K562 (cell line): ENCODE data around the gene ZKSCAN3. TPM values are rescaled to one million over a fixed set of nuclear protein-coding genes. Genes with fewer than 3 reads are reported as not detected.

ENCODE experiments used
- ARID1B ChIP-seq: fragments of 450-650 bp; IDR thresholded peaks from 2 replicates; pipeline ENCODE4 v1.6.1; 2016; ENCODE audit warnings: antibody characterized with exemption, mild to moderate bottlenecking, inconsistent platforms
- ATF3 ChIP-seq, 2 experiments: fragments of 450-650 bp in 1 of 2; sonication (generic) in 1 of 2; formaldehyde crosslinking in 1 of 2; IDR thresholded peaks in 1 of 2; conservative IDR thresholded peaks in 1 of 2; 2 replicates each; pipeline versions ENCODE4 v1.6.1 to v1.8.1; 2016 to 2023; ENCODE audit warnings: mild to moderate bottlenecking in 2 of 2, moderate library complexity in 2 of 2, inconsistent platforms in 1 of 2, missing genetic modification reagents in 1 of 2
- CREBBP ChIP-seq: IDR thresholded peaks from one replicate; pipeline ENCODE4 v1.6.1; 2012; ENCODE audit warnings: low read depth, mild to moderate bottlenecking, control low read depth, inconsistent platforms, low read length
- E2F8 ChIP-seq: fragments of 450-650 bp; IDR thresholded peaks from 2 replicates; pipeline ENCODE4 v1.7.1; 2018; ENCODE audit warnings: mild to moderate bottlenecking, low read depth; ENCODE audit not compliant: partially characterized antibody
- KDM2B ChIP-seq: fragments of 250-450 bp; sonication (Bioruptor Pico); IDR thresholded peaks from 2 replicates; pipeline ENCODE4 v1.8.0; 2021; ENCODE audit warnings: mild to moderate bottlenecking, moderate library complexity
- NCOR1 ChIP-seq: fragments of 450-650 bp; IDR thresholded peaks from 2 replicates; pipeline ENCODE4 v1.6.1; 2016; ENCODE audit warnings: mild to moderate bottlenecking, moderate library complexity
- RBM15 ChIP-seq: fragments of 200-400 bp; formaldehyde crosslinking; IDR thresholded peaks from 2 replicates; pipeline ENCODE4 v1.6.1; 2018; ENCODE audit warnings: mild to moderate bottlenecking, low read length, moderate library complexity; ENCODE audit not compliant: insufficient read depth
- SMARCA4 ChIP-seq: fragments of 450-650 bp; IDR thresholded peaks from 2 replicates; pipeline ENCODE4 v1.6.1; 2016
- SRSF9 ChIP-seq: fragments of 200-400 bp; formaldehyde crosslinking; IDR thresholded peaks from 2 replicates; pipeline ENCODE4 v1.6.1; 2017; ENCODE audit warnings: low read depth, low read length, borderline replicate concordance
- TARDBP ChIP-seq: fragments of 450-650 bp; IDR thresholded peaks from 2 replicates; pipeline ENCODE4 v1.6.1; 2016
- U2AF2 ChIP-seq: fragments of 200-400 bp; formaldehyde crosslinking; optimal IDR thresholded peaks from 2 replicates; pipeline ENCODE3; 2017; ENCODE audit warnings: low read depth, mild to moderate bottlenecking, low read length
- ZFX ChIP-seq: sonication (generic); formaldehyde crosslinking; IDR thresholded peaks from 2 replicates; pipeline ENCODE4 v1.8.0; 2022; ENCODE audit warnings: mild to moderate bottlenecking, missing genetic modification reagents, moderate library complexity
- ZNF699 ChIP-seq: fragments of 250-450 bp; sonication (Bioruptor Pico); IDR thresholded peaks from 2 replicates; pipeline ENCODE4 v1.8.0; 2021; ENCODE audit warnings: mild to moderate bottlenecking, moderate library complexity; ENCODE audit not compliant: insufficient replicate concordance
- polyA plus RNA-seq, 8 experiments: library from polyadenylated mRNA; depleted of rRNA in 4 of 8; stranded (reverse) in 5 of 8; unstranded in 3 of 8; fragments of >200 nt; fragmentation: Nextera tagmentation in 2 of 8; fragmentation: Illumina TruSeq in 1 of 8; extraction: Ambion mirVana in 2 of 8; extraction: Trizol in 1 of 8; gene quantifications; 2 replicates each; pipeline versions ENCODE4 v1.2.1 to v1.2.3, GENCODE V29; 2011 to 2014; ENCODE audit warnings: inconsistent platforms in 1 of 8, missing spikeins in 1 of 8
- total RNA-seq, 7 experiments: library from RNA; depleted of rRNA in 6 of 7; stranded (reverse); fragments of >200 nt in 6 of 7; fragmentation: Illumina TruSeq in 2 of 7; extraction: Trizol in 2 of 7; gene quantifications; 2 replicates each; pipeline versions ENCODE4 v1.2.1 to v1.2.3, GENCODE V29; 2011 to 2021; ENCODE audit warnings: low replicate concordance in 1 of 7
- TF ChIP-seq, protein P1 (sequence below): fragments of 450-650 bp; IDR thresholded peaks from 2 replicates; pipeline ENCODE4 v1.6.1; 2018; ENCODE audit warnings: mild to moderate bottlenecking, low read depth; ENCODE audit not compliant: partially characterized antibody
- TF ChIP-seq, protein P2 (sequence below): sonication (generic); formaldehyde crosslinking; IDR thresholded peaks from 2 replicates; pipeline ENCODE4 v1.8.1; 2023; ENCODE audit warnings: mild to moderate bottlenecking, missing genetic modification reagents
- TF ChIP-seq, protein P3 (sequence below): fragments of 250-450 bp; sonication (Bioruptor Pico); IDR thresholded peaks from 2 replicates; pipeline ENCODE4 v1.8.0; 2021; ENCODE audit warnings: mild to moderate bottlenecking, moderate library complexity
- TF ChIP-seq, protein P4 (sequence below): fragments of 250-450 bp; sonication (Bioruptor Pico); IDR thresholded peaks from 2 replicates; pipeline ENCODE4 v1.8.0; 2021; ENCODE audit warnings: borderline replicate concordance, mild to moderate bottlenecking, moderate library complexity; ENCODE audit not compliant: poor library complexity, severe bottlenecking

ZKSCAN3 gene
- total and polyA plus RNA-seq, 9 of the 15 experiments (the other 6 are each of a cell fraction or from before 2014, with no cell fraction given), result 3.0 to 12.4 (median 10.2) TPM

- peak; percentile 31 for TF ChIP-seq E2F8
- TF ChIP-seq TARDBP, result no peak
- TF ChIP-seq U2AF2, result no peak
- peak; percentile 90 for TF ChIP-seq ATF3 (IDR thresholded peaks at IDR 0.05)
- TF ChIP-seq ATF3 (CRISPR knock-in tag; conservative IDR thresholded peaks at IDR 0.05), result 0 out of 2 replicates have a peak, but pooled peaks have one; percentile 47
- TF ChIP-seq, protein P1, sequence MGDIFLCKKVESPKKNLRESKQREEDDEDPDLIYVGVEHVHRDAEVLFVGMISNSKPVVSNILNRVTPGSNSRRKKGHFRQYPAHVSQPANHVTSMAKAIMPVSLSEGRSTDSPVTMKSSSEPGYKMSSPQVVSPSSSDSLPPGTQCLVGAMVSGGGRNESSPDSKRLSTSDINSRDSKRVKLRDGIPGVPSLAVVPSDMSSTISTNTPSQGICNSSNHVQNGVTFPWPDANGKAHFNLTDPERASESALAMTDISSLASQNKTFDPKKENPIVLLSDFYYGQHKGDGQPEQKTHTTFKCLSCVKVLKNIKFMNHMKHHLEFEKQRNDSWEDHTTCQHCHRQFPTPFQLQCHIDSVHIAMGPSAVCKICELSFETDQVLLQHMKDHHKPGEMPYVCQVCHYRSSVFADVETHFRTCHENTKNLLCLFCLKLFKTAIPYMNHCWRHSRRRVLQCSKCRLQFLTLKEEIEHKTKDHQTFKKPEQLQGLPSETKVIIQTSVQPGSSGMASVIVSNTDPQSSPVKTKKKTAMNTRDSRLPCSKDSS, result no peak
- TF ChIP-seq ARID1B, result no peak
- TF ChIP-seq ZNF699 (CRISPR knock-in tag), result no peak
- TF ChIP-seq SMARCA4, result no peak
- no peak for TF ChIP-seq RBM15
- TF ChIP-seq NCOR1, result no peak; the same call in none of the 2 replicates
- peak; percentile 91 for TF ChIP-seq ZFX
- TF ChIP-seq CREBBP, result no peak
- TF ChIP-seq, protein P2, sequence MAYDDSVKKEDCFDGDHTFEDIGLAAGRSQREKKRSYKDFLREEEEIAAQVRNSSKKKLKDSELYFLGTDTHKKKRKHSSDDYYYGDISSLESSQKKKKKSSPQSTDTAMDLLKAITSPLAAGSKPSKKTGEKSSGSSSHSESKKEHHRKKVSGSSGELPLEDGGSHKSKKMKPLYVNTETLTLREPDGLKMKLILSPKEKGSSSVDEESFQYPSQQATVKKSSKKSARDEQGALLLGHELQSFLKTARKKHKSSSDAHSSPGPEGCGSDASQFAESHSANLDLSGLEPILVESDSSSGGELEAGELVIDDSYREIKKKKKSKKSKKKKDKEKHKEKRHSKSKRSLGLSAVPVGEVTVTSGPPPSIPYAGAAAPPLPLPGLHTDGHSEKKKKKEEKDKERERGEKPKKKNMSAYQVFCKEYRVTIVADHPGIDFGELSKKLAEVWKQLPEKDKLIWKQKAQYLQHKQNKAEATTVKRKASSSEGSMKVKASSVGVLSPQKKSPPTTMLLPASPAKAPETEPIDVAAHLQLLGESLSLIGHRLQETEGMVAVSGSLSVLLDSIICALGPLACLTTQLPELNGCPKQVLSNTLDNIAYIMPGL, result no peak
- TF ChIP-seq, protein P3, sequence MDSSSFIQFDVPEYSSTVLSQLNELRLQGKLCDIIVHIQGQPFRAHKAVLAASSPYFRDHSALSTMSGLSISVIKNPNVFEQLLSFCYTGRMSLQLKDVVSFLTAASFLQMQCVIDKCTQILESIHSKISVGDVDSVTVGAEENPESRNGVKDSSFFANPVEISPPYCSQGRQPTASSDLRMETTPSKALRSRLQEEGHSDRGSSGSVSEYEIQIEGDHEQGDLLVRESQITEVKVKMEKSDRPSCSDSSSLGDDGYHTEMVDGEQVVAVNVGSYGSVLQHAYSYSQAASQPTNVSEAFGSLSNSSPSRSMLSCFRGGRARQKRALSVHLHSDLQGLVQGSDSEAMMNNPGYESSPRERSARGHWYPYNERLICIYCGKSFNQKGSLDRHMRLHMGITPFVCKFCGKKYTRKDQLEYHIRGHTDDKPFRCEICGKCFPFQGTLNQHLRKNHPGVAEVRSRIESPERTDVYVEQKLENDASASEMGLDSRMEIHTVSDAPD (CRISPR knock-in tag), result no peak
- TF ChIP-seq SRSF9, result no peak
- TF ChIP-seq, protein P4, sequence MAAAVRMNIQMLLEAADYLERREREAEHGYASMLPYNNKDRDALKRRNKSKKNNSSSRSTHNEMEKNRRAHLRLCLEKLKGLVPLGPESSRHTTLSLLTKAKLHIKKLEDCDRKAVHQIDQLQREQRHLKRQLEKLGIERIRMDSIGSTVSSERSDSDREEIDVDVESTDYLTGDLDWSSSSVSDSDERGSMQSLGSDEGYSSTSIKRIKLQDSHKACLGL (CRISPR knock-in tag), result no peak
- TF ChIP-seq KDM2B (CRISPR knock-in tag), result 0 out of 2 replicates have a peak, but pooled peaks have one; percentile 57
These were observed 14.0 kb upstream of the ZKSCAN3 start, which contains the start of gene ZSCAN31 (continued) for GRCh38 chr6:28335564-28336283.
